ENCODE results near the gene PCDHGB2.
"Not testable (repeated sequence)": the region's sequence is repeated elsewhere in the genome, so short reads cannot be mapped to it uniquely, and the experiment has no call there.

PCDHGB2 gene

DNA sequence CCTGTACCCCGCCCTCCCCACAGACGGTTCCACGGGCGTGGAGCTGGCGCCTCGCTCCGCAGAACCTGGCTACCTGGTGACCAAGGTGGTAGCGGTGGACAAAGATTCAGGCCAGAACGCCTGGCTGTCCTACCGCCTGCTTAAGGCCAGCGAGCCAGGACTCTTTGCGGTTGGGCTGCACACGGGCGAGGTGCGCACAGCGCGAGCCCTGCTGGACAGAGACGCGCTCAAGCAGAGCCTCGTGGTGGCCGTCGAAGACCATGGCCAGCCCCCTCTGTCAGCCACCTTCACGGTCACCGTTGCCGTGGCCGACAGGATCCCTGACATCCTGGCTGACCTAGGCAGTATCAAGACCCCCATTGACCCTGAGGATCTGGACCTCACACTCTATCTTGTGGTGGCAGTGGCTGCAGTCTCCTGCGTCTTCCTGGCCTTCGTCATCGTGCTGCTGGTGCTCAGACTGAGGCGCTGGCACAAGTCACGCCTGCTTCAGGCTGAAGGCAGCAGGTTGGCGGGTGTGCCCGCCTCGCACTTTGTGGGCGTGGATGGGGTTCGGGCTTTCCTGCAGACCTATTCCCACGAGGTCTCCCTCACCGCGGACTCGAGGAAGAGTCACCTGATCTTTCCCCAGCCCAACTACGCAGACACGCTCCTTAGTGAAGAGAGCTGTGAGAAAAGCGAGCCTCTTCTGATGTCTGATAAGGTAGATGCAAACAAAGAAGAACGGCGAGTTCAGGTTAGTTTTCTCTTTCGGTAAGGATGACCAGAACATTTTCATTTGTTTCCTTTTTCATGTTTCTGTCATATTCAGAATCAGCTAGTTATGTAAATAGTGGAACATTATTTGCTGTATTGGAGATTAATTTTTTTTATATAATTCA, 6.5 kb downstream of the PCDHGB2 start:
- H3K36me3 Mint-ChIP-seq (ENCODE audit: low read depth): peaks cover 27% of the 10 kb centered on the region
- no peaks in the 10 kb centered on the region for H3K4me1 Mint-ChIP-seq (ENCODE audit: low read depth)
- H3K27ac Mint-ChIP-seq: no peak overlapping the region
- peaks cover 40% of the 10 kb centered on the region for H3K9me3 Mint-ChIP-seq
- no peak overlapping the region for H3K4me3 Mint-ChIP-seq
- H3K27me3 Mint-ChIP-seq: peaks cover 88% of the 10 kb centered on the region

DNA sequence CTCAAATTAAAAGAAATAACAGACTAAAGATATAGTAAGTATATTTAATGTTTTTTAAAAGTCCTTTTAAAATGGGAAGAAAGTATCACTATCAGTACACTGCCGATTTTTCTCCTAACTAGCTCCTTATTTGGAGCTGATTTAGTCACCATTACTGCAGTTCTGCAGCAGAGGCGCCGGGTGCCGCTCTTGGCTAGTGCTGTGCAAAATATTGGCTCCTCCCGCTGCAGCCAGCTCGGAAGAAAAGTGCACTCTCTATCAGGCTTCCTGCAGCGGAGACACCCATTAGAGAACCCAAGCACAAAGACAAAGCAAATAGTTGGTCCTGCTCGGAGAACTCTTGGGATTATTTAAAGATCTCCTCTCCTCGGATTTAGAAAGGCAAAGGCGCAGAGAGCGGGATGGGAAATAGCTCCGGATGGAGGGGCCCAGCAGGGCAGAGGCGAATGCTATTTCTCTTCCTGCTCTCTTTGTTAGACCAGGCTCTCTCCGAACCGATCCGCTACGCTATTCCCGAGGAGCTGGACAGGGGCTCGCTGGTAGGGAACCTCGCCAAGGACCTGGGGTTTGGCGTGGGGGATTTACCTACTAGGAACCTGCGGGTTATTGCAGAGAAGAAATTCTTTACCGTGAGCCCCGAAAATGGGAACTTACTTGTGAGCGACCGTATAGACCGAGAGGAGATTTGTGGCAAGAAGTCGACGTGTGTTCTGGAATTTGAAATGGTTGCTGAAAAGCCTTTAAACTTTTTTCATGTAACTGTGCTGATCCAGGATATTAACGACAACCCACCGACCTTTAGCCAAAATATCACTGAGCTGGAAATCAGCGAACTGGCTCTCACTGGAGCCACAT, 10.4 kb downstream of the PCDHGB2 start, which contains the start of gene PCDHGB3:
Gene PCDHGB3, plus strand, starts transcription at position 249 of the 855 bp plus-strand sequence. Its CDS starts 153 bp downstream, at position 402.
- H3K27me3 Mint-ChIP-seq: peaks cover 87% of the 10 kb centered on the region
- H3K27ac Mint-ChIP-seq: no peak within 1 kb of the TSS
- no peaks in the 10 kb centered on the region for H3K4me1 Mint-ChIP-seq (ENCODE audit: low read depth)
- H3K36me3 Mint-ChIP-seq (ENCODE audit: low read depth): peaks cover 35% of the 10 kb centered on the region
- peaks cover 39% of the 10 kb centered on the region for H3K9me3 Mint-ChIP-seq
- H3K4me3 Mint-ChIP-seq: peak within 1 kb of the TSS; percentile 64

DNA sequence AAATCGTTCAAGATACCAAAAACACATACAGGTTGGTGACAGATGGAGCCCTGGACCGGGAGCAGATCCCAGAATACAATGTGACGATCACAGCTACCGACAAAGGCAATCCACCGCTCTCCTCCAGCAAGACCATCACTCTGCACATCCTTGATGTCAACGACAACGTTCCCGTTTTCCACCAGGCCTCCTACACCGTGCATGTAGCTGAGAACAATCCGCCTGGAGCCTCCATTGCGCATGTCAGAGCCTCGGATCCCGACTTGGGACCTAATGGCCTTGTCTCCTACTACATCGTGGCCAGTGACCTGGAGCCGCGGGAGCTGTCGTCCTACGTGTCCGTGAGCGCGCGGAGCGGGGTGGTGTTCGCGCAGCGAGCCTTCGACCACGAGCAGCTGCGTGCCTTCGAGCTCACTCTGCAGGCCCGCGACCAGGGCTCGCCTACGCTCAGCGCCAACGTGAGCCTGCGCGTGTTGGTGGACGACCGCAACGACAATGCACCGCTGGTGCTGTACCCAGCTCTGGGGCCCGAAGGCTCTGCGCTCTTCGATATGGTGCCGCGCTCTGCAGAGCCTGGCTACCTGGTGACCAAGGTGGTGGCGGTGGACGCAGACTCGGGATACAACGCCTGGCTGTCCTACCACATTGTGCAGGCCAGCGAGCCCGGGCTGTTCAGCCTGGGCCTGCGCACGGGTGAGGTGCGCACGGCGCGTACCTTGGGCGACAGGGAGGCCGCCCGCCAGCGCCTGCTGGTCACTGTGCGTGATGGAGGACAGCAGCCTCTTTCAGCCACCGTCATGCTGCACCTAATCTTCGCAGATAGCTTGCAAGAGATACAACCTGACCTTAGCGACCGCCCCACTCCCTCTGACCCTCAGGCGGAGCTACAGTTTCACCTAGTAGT, 12.0 kb downstream of the PCDHGB2 start:
- H3K27me3 Mint-ChIP-seq: peaks cover 84% of the 10 kb centered on the region
- no peak overlapping the region for H3K27ac Mint-ChIP-seq
- H3K4me3 Mint-ChIP-seq: no peak overlapping the region
- no peaks in the 10 kb centered on the region for H3K4me1 Mint-ChIP-seq (ENCODE audit: low read depth)
- H3K9me3 Mint-ChIP-seq: peaks cover 38% of the 10 kb centered on the region
- H3K36me3 Mint-ChIP-seq (ENCODE audit: low read depth): peaks cover 32% of the 10 kb centered on the region

DNA sequence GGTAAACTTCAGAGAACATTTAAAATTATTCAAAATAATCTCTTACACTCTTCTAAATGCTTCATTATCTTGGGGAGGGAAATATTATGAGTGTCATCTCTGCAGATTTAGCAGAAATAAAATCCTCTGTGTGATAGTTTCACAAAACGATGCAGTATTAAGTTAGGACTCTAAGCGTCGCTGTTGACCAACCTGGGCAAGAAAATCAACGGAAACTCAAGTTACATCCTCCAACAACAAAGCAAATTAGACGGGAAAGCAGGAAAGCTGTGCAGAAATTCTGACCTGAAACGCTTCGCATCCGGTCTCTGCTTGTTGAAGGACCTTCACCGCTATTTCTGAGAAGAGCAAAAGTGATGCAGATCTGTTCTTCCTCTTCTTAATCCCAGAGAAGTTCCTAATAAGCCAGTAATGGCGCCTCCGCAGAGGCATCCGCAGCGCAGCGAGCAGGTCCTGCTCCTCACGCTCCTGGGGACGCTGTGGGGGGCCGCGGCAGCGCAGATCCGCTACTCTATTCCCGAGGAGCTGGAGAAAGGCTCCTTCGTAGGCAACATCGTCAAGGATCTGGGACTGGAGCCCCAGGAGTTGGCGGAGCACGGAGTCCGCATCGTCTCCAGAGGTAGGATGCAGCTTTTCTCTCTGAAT, 14.0 kb downstream of the PCDHGB2 start, which contains the start of gene PCDHGA6:
Gene PCDHGA6, plus strand, starts transcription at position 219 of the 645 bp plus-strand sequence. Its CDS starts 193 bp downstream, at position 412.
- Mint-ChIP-seq H3K27me3 (peaks cover 79% of the 10 kb centered on the region), H3K27ac (no peak within 1 kb of the TSS), H3K36me3 (ENCODE audit: low read depth) (peaks cover 32% of the 10 kb centered on the region), H3K4me3 (peak within 1 kb of the TSS; percentile 39), H3K4me1 (ENCODE audit: low read depth) (no peaks in the 10 kb centered on the region), H3K9me3 (peaks cover 40% of the 10 kb centered on the region)

DNA sequence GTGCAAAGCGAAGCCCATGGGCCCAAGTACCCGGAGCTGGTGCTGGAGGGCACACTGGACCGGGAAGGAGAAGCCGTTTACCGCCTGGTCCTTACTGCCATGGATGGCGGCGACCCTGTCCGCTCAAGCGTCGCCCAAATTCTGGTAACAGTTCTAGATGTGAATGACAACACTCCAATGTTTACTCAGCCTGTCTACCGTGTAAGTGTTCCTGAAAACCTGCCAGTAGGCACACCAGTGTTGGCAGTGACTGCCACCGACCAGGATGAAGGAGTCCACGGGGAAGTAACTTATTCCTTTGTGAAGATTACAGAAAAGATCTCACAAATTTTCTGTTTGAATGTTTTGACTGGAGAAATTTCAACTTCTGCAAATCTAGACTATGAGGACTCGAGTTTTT, 14.8 kb downstream of the PCDHGB2 start:
- H3K27ac Mint-ChIP-seq: no peak overlapping the region
- H3K27me3 Mint-ChIP-seq: peaks cover 77% of the 10 kb centered on the region
- no peaks in the 10 kb centered on the region for H3K4me1 Mint-ChIP-seq (ENCODE audit: low read depth)
- no peak overlapping the region for H3K4me3 Mint-ChIP-seq
- H3K9me3 Mint-ChIP-seq: peaks cover 40% of the 10 kb centered on the region
- peaks cover 32% of the 10 kb centered on the region for H3K36me3 Mint-ChIP-seq (ENCODE audit: low read depth)

DNA sequence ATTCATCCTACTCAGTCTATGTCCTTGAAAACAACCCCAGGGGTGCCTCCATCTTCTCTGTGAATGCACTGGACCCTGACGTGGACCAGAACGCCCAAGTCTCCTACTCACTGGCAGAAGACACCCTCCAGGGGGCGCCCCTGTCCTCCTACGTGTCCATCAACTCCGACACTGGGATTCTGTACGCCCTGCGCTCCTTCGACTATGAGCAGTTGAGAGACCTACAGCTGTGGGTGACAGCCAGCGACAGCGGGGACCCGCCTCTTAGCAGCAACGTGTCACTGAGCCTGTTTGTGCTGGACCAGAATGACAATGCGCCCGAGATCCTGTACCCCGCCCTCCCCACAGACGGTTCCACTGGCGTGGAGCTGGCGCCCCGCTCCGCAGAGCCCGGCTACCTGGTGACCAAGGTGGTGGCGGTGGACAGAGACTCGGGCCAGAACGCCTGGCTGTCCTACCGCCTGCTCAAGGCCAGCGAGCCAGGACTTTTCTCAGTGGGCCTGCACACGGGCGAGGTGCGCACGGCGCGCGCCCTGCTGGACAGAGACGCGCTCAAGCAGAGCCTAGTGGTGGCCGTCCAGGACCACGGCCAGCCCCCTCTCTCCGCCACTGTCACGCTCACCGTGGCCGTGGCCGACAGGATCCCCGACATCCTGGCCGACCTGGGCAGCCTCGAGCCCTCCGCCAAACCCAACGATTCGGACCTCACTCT, 15.8 kb downstream of the PCDHGB2 start:
- not testable (repeated sequence) for H3K4me1 Mint-ChIP-seq (ENCODE audit: low read depth); H3K4me3 Mint-ChIP-seq; H3K27ac Mint-ChIP-seq
- H3K9me3 Mint-ChIP-seq: peaks cover 39% of the 10 kb centered on the region
- H3K36me3 Mint-ChIP-seq (ENCODE audit: low read depth): peaks cover 32% of the 10 kb centered on the region
- H3K27me3 Mint-ChIP-seq: peaks cover 75% of the 10 kb centered on the region

DNA sequence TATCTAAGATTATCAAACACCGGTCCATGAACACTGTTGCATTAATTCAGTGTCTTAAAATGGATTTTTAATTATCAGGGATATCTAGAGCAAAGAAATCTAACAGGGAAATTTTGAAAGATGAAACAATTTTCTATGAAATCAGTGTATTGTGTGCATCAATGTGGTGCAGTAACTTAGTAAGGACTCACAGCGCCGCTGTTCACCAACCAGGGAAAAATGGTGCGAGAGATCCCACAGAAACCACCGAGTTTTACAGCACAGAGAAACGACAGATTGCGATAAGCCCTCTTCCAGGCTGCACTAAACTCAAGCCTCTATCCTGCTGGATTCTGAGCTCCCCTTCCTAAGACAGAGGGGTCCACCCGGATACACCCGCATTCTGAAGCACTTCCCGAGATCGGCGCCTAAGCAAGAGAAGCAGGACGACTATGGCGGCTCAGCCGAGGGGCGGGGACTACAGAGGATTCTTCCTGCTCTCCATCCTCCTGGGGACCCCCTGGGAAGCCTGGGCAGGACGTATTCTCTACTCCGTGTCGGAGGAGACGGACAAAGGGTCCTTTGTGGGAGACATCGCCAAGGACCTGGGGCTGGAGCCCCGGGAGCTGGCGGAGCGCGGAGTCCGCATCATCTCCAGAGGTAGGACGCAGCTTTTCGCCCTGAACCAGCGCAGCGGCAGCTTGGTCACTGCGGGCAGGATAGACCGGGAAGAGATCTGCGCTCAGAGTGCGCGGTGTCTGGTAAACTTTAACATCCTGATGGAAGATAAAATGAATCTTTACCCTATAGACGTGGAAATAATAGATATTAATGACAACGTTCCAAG, 22.9 kb downstream of the PCDHGB2 start, which contains the start of gene PCDHGA7:
Gene PCDHGA7, plus strand, starts transcription at position 274 of the 826 bp plus-strand sequence. Its CDS starts 158 bp downstream, at position 432.
- H3K4me3 Mint-ChIP-seq: peak within 1 kb of the TSS; percentile 48
- no peaks in the 10 kb centered on the region for H3K4me1 Mint-ChIP-seq (ENCODE audit: low read depth)
- H3K9me3 Mint-ChIP-seq: peaks cover 32% of the 10 kb centered on the region
- peaks cover 12% of the 10 kb centered on the region for H3K36me3 Mint-ChIP-seq (ENCODE audit: low read depth)
- no peak within 1 kb of the TSS for H3K27ac Mint-ChIP-seq
- peaks cover 80% of the 10 kb centered on the region for H3K27me3 Mint-ChIP-seq

DNA sequence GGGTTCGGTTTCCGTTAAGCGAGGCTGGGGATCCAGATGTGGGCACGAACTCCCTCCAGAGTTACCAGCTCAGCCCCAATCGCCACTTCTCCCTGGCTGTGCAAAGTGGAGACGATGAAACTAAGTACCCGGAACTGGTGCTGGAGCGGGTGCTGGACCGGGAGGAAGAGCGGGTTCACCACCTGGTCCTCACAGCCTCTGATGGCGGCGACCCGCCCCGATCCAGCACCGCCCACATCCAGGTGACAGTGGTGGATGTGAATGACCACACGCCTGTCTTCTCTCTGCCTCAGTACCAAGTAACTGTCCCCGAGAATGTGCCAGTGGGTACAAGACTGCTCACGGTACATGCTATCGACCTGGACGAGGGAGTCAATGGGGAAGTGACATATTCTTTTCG, 23.6 kb downstream of the PCDHGB2 start:
- Mint-ChIP-seq H3K27me3 (peaks cover 82% of the 10 kb centered on the region), H3K4me3 (no peak overlapping the region), H3K27ac (no peak overlapping the region), H3K4me1 (ENCODE audit: low read depth) (no peaks in the 10 kb centered on the region), H3K36me3 (ENCODE audit: low read depth) (peaks cover 14% of the 10 kb centered on the region), H3K9me3 (peaks cover 34% of the 10 kb centered on the region)

DNA sequence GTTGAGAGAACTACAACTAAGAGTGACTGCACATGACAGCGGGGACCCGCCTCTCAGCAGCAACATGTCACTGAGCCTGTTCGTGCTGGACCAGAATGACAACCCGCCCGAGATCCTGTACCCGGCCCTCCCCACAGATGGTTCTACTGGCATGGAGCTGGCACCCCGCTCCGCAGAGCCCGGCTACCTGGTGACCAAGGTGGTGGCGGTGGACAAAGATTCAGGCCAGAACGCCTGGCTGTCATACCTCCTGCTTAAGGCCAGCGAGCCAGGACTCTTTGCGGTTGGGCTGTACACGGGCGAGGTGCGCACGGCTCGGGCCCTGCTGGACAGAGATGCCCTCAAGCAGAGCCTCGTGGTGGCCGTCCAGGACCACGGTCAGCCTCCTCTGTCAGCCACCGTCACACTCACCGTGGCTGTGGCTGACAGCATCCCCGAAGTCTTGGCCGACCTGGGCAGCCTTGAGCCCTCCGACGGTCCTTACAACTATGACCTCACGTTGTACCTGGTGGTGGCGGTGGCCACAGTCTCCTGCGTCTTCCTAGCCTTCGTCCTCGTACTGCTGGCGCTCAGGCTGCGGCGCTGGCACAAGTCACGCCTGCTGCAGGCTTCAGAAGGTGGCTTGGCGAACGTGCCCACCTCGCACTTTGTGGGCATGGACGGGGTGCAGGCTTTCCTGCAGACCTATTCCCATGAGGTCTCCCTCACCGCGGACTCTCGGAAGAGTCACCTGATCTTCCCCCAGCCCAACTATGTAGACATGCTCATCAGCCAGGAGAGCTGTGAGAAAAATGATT, 24.9 kb downstream of the PCDHGB2 start:
- peaks cover 23% of the 10 kb centered on the region for H3K36me3 Mint-ChIP-seq (ENCODE audit: low read depth)
- H3K27me3 Mint-ChIP-seq: peaks cover 81% of the 10 kb centered on the region
- no peak overlapping the region for H3K27ac Mint-ChIP-seq
- H3K4me3 Mint-ChIP-seq: no peak overlapping the region
- peaks cover 38% of the 10 kb centered on the region for H3K9me3 Mint-ChIP-seq
- H3K4me1 Mint-ChIP-seq (ENCODE audit: low read depth): no peaks in the 10 kb centered on the region

DNA sequence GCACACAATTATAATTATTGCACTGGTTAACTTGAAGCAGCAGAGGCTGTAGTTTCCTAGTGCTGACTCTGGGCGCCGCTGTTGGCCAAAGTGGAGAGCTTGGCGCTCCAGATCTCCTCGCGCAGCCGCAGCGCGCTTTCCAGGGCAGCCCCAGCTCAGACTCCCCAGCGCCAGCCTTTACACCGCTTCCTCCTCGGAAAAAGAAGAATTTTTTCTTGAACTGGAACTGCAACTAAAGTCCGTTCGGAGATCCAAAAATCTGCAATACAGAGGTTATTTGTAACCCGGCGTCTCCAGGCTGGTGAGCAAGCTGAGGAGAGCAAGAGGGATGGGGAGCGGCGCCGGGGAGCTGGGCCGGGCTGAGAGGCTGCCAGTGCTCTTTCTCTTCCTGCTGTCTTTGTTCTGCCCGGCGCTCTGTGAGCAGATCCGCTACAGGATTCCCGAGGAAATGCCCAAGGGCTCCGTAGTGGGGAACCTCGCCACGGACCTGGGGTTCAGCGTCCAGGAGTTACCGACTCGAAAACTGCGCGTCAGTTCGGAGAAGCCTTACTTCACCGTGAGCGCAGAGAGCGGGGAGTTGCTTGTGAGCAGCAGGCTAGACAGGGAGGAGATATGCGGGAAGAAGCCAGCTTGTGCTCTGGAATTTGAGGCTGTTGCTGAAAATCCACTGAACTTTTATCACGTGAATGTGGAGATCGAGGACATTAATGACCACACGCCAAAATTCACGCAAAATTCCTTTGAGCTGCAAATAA, 27.9 kb downstream of the PCDHGB2 start, which contains the start of gene PCDHGB4:
Gene PCDHGB4, plus strand, starts transcription at position 142 of the 755 bp plus-strand sequence. Its CDS starts 187 bp downstream, at position 329.
- Mint-ChIP-seq H3K36me3 (ENCODE audit: low read depth) (peaks cover 27% of the 10 kb centered on the region), H3K27me3 (peaks cover 82% of the 10 kb centered on the region), H3K9me3 (peaks cover 50% of the 10 kb centered on the region)
- not testable (repeated sequence) for H3K27ac Mint-ChIP-seq; H3K4me3 Mint-ChIP-seq; H3K4me1 Mint-ChIP-seq (ENCODE audit: low read depth)

DNA sequence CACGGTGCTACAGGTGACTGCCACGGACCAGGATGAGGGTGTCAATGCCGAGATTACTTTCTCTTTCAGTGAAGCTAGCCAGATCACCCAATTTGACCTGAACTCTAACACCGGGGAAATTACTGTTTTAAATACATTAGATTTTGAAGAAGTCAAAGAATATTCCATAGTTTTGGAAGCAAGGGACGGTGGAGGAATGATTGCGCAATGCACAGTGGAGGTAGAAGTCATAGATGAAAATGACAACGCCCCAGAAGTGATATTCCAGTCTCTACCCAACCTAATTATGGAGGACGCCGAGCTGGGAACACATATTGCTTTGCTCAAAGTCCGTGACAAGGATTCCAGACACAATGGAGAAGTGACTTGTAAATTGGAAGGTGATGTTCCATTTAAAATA, 28.9 kb downstream of the PCDHGB2 start:
- Mint-ChIP-seq H3K9me3 (peaks cover 51% of the 10 kb centered on the region), H3K4me3 (no peak overlapping the region), H3K27me3 (peaks cover 80% of the 10 kb centered on the region), H3K36me3 (ENCODE audit: low read depth) (peaks cover 27% of the 10 kb centered on the region), H3K27ac (no peak overlapping the region), H3K4me1 (ENCODE audit: low read depth) (no peaks in the 10 kb centered on the region)
